AG04450 (cell line): ENCODE results near the gene GFOD1. TPM values are rescaled to one million over a fixed set of nuclear protein-coding genes. Genes with fewer than 3 reads are reported as not detected.

Experiments
- CTCF ChIA-PET: fragments of 300-600, 350-600 bp; formaldehyde crosslinking; extraction: SDS; loops from one replicate; lab custom pipeline; 2022; ENCODE audit warnings: antibody characterized with exemption, inconsistent platforms; lab: Charles Lee
- POLR2A ChIA-PET: fragments of 350-600 bp; formaldehyde crosslinking; extraction: SDS; loops from one replicate; lab custom pipeline; 2021; ENCODE audit warnings: antibody characterized with exemption, inconsistent platforms; lab: Yijun Ruan, JAX
- DNase-seq: peaks from one replicate; pipeline ENCODE4 v3.0.0-alpha.2; 2011; ENCODE audit warnings: low read depth, low spot score
- H3K27ac ChIP-seq: one replicate; pipeline ENCODE4 v1.5.1; 2012; ENCODE audit warnings: low read depth, low read length, control low read depth
- H3K27me3 ChIP-seq: one replicate; pipeline ENCODE4 v1.6.0; 2012; ENCODE audit warnings: low read length; ENCODE audit not compliant: control insufficient read depth, insufficient read depth
- H3K4me3 ChIP-seq: 2 replicates; pipeline ENCODE4 v1.5.1; 2011; ENCODE audit warnings: mild to moderate bottlenecking, low read depth, low read length, control low read depth
- H3K9me3 ChIP-seq: 2 replicates; pipeline ENCODE4 v1.5.1; 2012; ENCODE audit warnings: low read length; ENCODE audit not compliant: control insufficient read depth, insufficient read depth
- CTCF ChIP-seq: IDR thresholded peaks from 2 replicates; pipeline ENCODE4 v1.5.1; 2011; ENCODE audit warnings: low read depth, low read length, control low read depth, inconsistent platforms
- polyA plus RNA-seq: library from polyadenylated mRNA; depleted of rRNA; stranded (reverse); fragments of >200 nt; gene quantifications from 2 replicates; pipeline ENCODE4 v1.2.3, GENCODE V29; 2011

GFOD1 gene
- polyA plus RNA-seq, 1 experiment = 3.0 TPM

GRCh38 chr6:13526357-13526726 is 38.9 kb upstream of the GFOD1 start:
- no peaks in the 10 kb centered on the region for H3K27me3 ChIP-seq
- H3K9me3 ChIP-seq = no peaks in the 10 kb centered on the region
- H3K27ac ChIP-seq = no peak overlapping the region
- H3K4me3 ChIP-seq = no peak overlapping the region
- ChIA-PET POLR2A (interaction anchor here (1.0 kb wide), 1 partner anchor 88 kb away, joined by 3 read pairs; the partner anchor contains the start of gene NOL7), CTCF (interaction anchor here (1.5 kb wide), 1 partner anchor 49 kb away, joined by 4 read pairs; no protein-coding TSS in a partner anchor)
- no peak for DNase-seq
- TF ChIP-seq CTCF = no peak

- Histone ChIP-seq H3K27ac (no peak overlapping the region), H3K27me3 (no peaks in the 10 kb centered on the region), H3K9me3 (no peaks in the 10 kb centered on the region), H3K4me3 (no peak overlapping the region)
- no peak for DNase-seq
- ChIA-PET POLR2A (no interaction called here), CTCF (interaction anchor here (0.6 kb wide), 1 partner anchor 194 kb away, joined by 10 read pairs; no protein-coding TSS in a partner anchor)
- TF ChIP-seq CTCF = no peak
Measured at GRCh38 chr6:13524801-13525508, 37.6 kb upstream of the GFOD1 start.

DNA sequence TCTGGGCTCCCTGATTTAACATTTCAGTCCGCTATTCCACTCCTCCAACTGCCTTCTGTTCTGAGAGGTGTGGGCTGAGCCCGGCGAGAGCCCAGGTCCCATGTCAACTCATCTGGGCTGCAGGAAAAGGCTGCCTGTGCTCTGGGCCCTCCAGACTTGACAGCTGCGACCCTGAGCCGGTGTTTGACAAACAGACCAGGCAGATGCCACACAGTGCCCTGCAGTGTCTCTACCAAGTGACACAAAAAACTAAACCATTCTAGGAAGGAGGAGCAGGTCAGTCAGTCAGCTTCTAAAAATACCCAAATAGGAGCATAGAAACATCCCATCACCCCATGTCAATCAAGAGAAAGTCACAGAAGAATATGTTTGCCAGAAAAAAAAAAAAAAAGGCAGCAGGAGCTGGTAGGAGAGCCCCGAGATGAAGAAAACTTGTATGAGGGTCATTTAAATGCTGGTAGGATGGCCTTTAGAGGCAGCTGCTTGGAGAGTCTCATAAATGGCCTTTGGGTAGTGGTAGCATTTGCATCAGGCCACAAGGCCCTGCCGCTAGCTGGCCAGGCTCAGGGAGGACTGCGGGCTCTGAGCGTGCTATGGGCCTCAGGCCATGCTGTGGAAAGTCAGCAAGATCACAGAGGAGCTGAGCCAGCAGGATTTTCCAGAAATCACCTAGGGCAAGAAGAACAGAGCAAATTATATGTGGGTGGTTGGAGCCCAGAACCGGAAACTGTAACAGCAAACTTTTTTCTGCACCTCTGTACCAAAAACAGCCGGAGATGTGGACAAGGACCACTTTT is 36.6 kb upstream of the GFOD1 start:
- no peak overlapping the region for H3K4me3 ChIP-seq
- ChIA-PET CTCF (interaction anchor here (0.6 kb wide), 2 partner anchors 141 to 193 kb away, joined by 7 to 10 read pairs; no protein-coding TSS in a partner anchor), POLR2A (interaction anchor here (0.6 kb wide), 1 partner anchor 50 kb away, joined by 3 read pairs; the partner anchor contains the start of gene SIRT5)
- no peak for DNase-seq
- no peaks in the 10 kb centered on the region for H3K27me3 ChIP-seq
- no peaks in the 10 kb centered on the region for H3K9me3 ChIP-seq
- no peak for TF ChIP-seq CTCF
- no peak overlapping the region for H3K27ac ChIP-seq

- TF ChIP-seq CTCF = no peak
- H3K4me3 ChIP-seq = no peak overlapping the region
- ChIA-PET CTCF (no interaction called here), POLR2A (no interaction called here)
- no peak for DNase-seq
- H3K27me3 ChIP-seq = no peaks in the 10 kb centered on the region
- H3K27ac ChIP-seq = no peak overlapping the region
- no peaks in the 10 kb centered on the region for H3K9me3 ChIP-seq
Measured at GRCh38 chr6:13522656-13523055, 35.3 kb upstream of the GFOD1 start.

DNA sequence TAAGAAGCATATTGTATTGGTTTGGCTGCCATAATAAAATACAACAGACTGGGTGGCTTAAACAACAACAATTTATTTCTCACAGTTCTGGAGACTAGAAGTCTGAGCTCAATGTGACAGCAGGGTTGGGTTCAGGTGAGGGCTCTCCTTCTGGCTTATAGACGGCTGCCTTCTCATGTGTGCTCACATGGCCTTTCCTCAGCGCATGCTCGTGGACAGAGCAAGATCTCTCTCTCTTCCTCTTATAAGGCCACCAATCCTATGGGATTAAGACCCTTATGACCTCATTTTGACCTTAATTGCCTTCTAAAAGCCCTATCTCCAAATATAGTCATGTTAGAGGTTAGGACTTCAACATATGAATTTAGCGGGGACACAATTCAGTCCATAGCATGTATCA is 32.4 kb upstream of the GFOD1 start:
- H3K27ac ChIP-seq = no peak overlapping the region
- ChIA-PET POLR2A (no interaction called here), CTCF (no interaction called here)
- TF ChIP-seq CTCF = no peak
- H3K4me3 ChIP-seq = no peak overlapping the region
- no peaks in the 10 kb centered on the region for H3K9me3 ChIP-seq
- H3K27me3 ChIP-seq = peaks cover 6% of the 10 kb centered on the region
- DNase-seq = no peak
